NCI-H2227 (cell line): ENCODE measurements around the gene RPUSD4.
"Not testable (repeated sequence)": the region's sequence is repeated elsewhere in the genome, so short reads cannot be mapped to it uniquely, and the experiment has no call there.

Source experiments
- DNase-seq: peaks from one replicate; lab custom pipeline; 2025; ENCODE audit not compliant: unreplicated experiment; lab: John Stamatoyannopoulos, UW

The RPUSD4 gene, protein sequence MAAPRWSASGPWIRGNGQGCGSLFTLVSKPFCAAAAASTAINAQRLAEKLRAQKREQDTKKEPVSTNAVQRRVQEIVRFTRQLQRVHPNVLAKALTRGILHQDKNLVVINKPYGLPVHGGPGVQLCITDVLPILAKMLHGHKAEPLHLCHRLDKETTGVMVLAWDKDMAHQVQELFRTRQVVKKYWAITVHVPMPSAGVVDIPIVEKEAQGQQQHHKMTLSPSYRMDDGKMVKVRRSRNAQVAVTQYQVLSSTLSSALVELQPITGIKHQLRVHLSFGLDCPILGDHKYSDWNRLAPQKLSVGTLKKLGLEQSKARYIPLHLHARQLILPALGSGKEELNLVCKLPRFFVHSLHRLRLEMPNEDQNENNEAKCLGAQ

DNA sequence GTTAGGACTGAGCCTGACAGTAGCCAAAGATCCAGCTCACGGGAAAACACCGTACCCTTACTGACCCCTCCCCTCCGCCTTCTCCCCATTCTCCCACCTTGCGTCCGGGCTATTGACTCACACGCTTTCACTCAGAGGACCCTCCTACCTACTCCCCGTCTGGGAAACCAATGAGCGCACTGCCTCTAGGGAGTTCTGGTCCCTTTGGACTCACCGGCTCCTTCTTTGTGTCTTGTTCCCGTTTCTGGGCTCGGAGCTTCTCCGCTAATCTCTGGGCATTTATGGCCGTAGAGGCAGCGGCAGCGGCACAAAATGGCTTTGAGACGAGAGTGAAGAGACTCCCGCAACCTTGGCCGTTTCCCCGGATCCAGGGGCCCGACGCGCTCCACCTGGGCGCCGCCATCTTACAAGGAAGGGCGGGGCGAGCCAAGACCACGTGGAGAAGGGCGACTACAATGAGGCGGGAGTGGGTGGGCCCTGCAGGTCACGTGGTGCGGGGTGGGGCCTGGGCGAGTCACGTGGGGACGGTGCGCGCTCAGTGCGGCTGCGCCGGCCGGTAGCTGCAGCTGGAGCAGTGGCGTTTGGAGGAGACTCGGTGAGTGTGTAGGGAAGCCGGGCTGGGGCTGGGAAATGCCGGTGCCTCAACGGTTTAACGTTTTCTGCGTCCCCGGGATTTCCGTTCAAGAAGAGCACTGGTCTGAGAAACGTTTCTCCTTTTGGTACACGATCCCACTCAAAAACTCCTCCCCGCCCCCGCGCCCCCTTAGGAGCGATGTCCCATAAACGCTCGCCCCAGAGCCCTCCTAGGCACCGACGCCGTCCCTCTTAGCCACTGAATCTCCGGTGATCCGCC, at the start of gene RPUSD4, which contains the start of gene FAM118B:
Gene RPUSD4, minus strand, starts transcription at position 415 of the 853 bp plus-strand sequence. Its CDS starts 12 bp downstream, at position 403.
Gene FAM118B, plus strand, starts transcription at position 547 of the 853 bp plus-strand sequence. CDS start 23,220 bp downstream, outside the sequence.
- DNase-seq = peak; percentile 95

DNA sequence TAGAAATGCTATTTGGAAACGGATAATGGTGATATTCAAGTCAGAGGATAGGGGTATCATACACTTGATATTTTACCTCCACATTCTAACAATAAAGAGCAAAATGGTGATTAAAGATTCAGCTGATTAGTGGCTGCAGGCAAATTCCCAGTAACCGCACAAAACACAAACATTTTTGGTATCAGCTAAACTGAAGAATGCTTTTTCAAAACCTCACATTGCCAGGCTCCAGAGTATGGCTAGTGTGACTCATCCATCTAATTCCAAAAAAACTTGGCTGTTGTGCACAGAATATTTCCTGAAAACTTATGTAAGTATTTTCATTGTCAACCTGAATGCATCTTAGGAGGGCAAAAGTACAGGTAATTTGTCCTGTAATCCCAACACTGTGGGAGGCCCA, 46.3 kb upstream of the RPUSD4 start:
- no peak for DNase-seq

DNA sequence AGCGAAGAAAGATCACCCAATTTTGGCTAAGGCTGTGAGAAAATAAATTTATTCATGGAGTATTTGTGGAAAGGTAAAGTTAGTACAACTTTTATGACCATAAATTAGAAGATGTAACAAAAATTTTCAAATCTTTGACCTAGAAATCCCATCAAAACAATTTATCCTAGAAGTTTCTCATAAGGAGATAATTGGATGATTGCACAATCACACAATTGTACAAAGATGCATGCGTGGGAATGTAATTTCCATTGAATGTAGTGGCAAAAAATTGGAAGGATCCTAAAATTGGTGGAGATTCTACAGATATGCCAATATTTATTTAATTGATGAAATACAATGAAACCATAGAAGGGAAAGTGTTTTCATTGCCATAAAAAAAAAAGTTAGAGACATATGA, 45.7 kb upstream of the RPUSD4 start:
- DNase-seq = no peak

DNA sequence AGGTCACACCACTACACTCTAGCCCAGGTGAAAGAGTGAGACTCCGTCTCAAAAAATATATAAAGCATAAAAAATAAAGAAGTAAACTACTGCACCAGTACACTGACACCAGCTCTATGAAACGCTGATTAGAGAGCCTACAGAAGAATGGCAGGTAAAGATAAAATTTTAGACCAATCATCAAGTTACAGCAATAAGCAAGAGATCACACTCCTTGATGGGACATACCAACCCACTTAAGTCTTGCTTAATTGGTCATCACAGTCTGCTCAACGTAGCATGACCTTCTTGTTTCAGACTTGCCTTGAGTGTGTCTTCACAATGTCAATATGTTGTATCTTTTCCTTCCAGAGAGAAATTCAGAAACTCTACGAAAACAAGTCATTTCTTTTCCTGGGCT, 44.8 kb upstream of the RPUSD4 start:
- DNase-seq = no peak

DNA sequence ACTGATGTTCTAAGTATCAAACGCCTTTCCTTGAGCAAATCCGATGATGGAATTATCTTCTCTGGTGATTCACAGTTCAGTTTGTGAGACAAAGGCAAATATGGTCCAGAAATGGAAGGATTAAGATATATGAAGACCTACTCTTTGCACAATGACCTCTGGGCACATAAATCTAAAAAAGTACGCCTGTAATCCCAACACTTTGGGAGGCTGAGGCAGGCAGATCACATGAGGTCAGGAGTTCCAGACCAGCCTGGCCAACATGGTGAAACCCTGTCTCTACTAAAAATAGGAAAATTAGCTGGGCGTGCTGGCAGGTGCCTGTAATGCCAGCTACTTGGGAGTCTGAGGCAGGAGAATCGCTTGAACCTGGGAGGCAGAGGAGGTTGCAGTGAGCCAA, 44.1 kb upstream of the RPUSD4 start:
- DNase-seq = not testable (repeated sequence)

DNA sequence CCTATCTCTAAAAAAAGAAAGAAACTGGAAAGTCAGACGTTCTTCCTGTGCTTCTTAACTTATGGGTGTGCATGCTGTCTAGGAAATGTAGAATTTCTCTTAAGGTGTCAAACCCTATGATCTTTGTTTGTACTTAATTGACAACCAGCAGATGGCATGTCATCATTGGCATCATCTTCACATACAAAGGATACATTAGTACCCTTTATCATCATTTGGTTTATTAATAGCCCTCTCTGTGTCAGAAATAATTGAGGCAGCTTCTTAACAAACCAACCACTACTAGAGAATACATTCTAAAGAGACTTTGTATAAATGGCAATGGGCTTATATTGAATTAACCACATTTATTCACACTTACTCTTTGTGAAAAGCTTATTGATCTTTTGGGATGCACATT, 43.4 kb upstream of the RPUSD4 start:
- no peak for DNase-seq

DNA sequence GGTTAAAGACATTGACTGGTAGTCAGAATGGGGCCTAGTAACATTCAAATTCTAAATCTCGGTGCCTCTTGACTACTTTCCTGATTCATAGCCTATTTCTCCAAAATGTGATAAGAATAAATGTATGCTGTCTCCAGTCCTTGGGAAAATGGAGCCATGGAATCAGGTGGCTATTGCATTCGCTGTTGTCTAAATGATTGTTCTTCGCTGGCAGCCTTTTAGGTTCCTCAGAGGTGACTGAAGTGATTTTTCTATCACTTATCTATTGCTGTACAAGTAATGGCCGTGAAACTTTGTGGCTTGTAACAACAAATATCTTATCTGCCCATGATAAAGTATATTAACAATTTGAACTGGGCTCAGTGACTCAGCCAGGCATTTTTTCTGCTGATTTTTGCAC, 41.8 kb upstream of the RPUSD4 start:
- DNase-seq = no peak

DNA sequence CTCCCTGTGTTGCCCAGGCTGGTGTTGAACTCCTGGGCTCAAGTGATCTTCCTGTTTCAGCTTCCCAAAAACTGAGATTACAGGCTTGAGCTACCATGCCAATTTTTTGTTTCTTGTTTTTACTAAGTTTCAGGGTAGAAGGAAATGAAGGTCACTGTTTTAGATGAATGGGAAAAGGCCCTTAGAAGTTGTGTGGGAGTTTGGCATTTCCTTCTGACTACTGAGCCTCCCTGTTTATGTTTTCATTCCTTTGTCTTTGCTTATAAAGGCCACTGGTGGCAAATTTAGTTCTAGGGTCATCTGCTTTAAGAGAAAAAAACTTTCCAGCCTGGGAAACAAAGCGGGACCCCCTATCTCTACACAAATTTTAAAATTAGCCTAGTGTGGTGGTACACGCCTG, 35.2 kb upstream of the RPUSD4 start:
- DNase-seq = no peak

DNA sequence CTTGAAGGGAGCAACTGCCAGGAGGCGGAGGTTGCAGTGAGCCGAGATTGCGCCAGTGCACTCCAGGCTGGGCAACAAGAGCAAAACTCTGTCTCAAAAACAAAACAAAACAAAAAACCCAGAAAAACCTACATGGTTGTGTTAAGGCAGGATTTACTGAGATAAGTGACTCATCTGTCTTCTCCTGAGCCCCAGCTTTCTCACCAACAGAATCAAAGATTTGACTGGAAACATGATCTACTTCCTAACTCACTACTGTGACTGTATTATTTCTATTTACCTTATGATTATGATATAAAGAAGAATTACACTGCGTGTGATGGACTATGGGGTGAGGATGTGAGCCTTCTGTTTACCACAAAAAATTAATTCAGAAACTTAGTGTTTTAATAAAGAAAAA, 21.9 kb upstream of the RPUSD4 start:
- DNase-seq = no peak

DNA sequence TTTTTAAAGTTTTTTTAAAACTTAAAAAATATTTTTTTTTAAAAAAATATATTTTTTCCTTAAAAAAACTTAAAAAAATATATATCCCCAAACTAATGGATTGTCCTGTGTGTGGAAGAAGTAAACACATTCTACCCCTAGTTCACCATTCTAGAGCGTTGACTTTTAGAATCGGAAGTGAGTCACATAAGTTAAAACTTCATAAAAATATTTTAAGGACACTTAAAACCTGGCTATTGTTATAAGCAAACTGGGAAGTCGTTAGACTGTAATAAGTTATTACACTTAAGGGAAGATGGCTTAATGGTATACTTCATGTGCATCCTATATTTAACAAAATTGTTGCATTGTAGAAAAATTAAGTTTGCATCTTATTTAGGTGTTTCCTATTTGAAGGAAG, 21.2 kb upstream of the RPUSD4 start:
- no peak for DNase-seq

DNA sequence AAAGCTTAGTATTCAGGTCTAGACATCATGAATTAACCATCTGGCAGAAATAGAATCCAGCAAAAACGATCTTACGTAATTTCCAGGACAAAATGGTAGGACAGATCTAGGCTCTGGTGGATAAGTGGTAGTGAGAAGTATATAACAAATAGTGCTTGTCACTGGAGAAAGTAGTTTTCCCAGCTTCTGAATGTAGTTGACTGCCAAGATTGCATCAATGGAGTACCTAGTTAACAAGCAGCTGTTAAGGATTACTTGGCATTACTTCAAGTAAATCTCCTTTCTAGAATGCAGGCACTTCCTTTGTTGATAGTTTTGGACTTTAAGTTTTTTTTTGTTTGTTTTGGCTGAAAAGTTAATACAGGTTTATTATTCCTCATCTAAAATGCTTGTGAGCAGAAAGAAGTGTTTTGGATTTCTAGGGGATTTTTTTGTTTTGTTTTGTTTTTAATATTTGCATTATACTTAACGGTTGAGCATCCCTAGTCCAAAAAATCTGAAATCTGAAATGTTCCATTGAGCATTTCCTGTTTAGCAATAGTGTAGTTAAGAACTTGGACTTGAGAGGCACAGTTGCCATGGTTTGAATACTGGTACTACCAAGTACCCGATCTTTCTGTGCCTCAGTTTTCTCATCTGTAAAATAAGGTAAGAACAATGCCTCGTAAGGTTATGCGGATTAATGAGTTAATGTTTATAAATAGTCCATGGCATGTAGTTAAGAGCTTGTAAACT, 20.4 kb upstream of the RPUSD4 start:
- no peak for DNase-seq

DNA sequence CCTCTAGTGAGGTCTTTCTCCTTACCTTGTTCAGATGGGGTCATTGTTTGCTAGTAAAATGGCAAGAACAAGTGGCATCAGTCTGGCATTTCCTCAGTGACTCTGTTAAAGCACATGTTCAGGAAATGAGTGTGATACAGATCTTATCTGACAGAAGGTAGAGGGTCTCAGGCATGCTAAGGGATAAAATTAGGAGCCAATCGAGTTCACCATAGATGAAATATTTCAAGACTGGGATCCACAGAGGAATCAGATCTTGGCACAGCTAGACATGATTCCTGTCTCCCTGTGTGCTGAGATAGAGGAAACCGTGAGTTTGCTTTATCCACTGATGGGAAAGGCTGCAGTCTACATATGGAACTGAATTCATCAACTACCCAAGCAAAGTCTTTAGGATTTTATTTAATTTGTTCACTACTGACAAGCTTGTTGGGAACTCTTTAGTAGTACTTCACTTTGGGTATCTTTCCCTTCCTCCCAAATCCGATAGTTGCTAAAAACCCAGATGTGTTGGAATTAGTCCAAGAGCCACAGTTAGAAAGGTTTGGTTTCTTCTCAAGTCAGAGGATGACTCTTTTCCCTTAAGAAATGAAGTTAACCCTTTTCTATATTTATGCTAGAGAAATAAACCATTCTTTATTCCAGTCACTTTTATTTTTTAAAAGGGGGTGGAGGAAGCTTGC, 18.5 kb upstream of the RPUSD4 start:
- DNase-seq = no peak

DNA sequence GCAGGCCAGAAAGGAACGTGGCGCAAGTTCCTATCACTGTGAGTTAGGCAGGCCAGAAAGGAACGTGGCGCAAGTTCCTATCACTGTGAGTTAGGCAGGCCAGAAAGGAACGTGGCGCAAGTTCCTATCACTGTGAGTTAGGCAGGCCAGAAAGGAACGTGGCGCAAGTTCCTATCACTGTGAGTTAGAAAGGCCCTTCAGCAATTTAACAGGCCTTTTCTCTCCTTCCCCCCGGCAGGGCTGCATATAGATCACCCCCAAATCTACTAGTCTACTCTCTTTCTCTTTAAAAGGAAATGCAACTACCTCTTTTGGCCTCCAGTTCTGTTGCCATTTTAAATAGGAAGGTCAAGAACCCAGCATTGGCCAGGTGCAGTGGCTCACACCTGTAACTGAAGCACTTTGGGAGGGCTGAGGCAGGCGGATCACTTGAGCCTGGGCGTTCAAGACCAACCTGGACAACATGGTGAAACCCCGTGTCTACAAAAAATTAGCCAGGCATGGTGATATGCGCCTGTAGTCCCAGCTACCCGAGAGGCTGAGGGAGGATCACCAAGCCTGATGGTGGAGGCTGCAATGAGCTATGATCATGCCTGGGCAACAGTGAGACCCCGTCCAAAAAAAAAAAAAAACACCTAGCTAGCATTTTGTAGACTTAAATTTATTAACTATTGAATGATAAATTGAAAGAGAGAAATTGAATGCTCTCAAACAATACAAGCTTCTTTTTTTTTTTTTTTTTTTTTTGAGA, 15.1 kb upstream of the RPUSD4 start:
- no peak for DNase-seq

DNA sequence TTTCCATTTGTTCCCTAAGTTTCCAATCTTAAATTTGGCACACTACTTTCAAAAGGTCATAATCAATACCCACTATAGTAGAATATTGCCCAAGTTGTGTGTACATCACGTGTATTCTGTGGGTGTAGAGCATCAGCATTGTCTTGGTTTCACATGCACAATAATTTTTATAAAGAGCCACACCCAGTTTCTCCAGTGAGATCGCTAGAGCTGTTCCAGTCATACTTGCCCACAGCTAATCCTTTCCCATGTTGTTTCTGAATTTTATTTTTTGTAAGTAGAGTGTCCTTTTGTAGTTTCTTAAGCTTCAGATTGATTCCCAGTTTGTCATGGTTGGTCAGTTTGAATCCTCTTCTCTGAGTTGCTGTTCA, 13.8 kb upstream of the RPUSD4 start:
- no peak for DNase-seq

DNA sequence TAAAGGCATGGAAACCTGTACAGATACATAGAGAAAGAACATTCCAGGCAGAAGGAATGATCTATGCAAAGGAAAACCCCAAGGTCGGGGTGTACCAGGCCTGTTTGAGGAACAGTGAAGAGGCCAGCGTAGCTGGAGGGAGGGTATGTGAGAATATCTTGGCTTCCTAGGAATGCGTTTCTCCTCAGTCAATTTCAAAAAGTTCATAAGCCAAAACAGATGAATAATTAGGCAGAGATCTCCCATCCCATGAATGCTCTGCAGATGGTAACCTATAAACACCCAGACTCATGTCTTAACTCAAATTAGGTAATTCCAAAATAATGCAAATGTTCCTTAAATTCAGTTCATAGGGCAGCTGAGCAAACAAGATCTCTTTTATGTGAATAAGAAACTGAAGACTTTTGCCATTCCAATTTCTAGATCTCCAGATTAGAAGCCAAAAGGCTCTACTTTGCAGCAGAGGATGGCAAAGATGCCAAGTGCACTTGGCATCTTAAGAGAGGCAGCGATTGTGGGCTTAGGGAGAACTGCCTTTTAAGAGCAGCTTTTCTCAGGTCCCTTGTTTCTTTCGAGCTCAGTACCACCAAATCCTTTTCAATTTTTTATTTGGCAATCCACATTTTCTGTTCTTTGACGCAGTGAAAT, 13.3 kb upstream of the RPUSD4 start:
- DNase-seq = no peak

DNA sequence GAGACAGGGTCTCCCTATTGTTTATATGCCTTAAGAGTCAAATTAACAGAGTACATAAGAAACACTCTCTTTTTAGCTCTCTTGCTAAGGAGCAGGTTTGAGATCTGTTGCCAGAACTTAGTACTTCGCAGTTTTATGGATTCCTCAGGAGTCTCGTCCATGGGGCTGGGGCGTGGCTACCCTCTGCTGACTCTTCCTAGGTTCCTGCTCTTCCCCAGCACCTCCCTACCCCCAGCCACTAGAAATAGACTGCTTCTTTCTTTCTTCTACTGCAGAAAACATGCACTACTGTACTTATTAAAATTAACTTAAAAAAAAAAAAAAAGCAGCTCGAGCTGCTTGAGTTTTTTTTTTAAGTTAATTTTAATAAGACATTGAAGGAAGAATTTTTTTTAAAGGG, 8.1 kb upstream of the RPUSD4 start:
- DNase-seq = no peak

DNA sequence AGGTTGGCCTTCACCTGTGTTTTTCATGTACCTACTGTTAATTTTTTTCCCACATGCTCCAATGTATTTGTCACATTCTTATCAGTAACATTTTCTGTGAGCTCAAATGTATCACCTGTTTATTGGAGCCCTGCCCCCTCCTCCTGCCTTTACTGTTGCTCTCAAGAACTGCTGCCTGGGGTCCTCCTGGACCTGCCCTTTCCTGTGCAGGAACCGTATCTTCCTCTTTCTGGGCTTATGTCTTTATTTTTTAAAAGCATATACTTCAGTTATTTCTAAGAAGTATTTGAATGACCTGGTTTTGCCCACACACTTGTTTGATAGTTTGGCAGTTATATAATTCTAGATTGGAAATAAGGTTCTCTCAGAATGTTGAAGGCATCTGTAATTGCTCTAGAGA, 6.0 kb upstream of the RPUSD4 start:
- DNase-seq = no peak

DNA sequence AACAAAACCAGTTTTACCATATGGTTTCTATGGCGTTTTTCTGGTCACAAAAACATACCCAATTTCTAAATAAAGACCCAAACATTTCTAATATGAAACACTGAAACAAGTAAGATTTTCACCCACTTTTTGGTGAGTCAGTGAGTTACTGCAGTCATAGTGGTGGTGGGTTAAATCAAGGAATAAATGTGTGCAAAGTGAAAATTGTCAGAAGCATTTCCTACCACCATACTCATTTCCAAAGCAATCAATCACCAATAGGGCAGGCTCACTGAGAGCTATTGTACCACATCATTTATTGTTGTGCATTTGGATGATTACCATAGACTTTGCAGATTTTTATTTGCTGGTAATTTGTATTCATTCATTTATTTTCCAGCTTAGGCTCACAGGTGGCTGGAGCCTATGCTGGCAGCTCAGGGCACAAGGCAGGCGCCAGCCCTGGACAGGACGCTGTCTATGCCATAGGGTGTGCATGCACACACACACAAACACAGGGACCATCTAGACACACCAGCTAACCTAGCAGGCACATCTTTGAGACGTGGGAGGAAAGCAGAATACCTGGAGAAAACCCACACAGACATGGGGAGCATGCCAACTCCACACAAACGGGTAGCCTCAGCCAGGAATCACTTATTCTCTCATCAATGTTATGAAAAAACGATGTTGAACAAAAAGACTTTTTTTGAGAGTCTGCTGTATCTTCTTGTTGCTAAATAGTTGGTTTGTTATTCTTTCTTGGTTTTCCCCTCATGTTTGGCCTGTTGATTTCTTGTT, 5.3 kb upstream of the RPUSD4 start:
- DNase-seq = no peak

DNA sequence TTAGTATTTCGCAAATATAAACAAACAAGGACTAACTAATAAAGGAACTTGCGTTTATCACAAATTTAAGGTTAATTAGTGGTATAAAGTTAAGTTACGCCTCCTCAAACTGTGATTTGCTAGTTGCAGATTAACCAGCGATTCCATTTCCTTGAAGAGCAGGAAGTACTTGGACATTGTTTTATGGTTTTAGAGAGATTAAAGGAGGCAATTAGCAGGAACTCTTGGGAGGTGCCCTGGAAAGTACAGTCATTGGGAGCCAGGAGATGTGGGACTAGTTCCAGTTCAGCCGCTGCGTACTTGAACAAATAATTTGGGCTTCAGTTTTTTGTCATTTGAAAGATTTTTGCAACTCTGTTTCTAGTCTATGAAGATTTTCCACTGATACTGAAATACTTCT, 3.4 kb upstream of the RPUSD4 start:
- no peak for DNase-seq
